ENCODE measurements around the gene FSTL4.

The FSTL4 gene

GRCh38 chr5:133319905-133320520 lies 292.3 kb downstream of the FSTL4 start:
- no peak for DNase-seq (ENCODE audit: low read depth)

- no peak for DNase-seq (ENCODE audit: low read depth)
These were observed 293.1 kb downstream of the FSTL4 start for GRCh38 chr5:133319244-133319643.

- DNase-seq (ENCODE audit: low read depth), result no peak
These were observed 294.8 kb downstream of the FSTL4 start for GRCh38 chr5:133317558-133317957.

GRCh38 chr5:133316346-133317343 lies 295.7 kb downstream of the FSTL4 start:
- no peak for DNase-seq (ENCODE audit: low read depth)

- no peak for DNase-seq (ENCODE audit: low read depth)
These were observed 298.3 kb downstream of the FSTL4 start for GRCh38 chr5:133314086-133314485.

- DNase-seq (ENCODE audit: low read depth), result no peak
These were observed 301.2 kb downstream of the FSTL4 start for GRCh38 chr5:133311176-133311575.

- no peak for DNase-seq (ENCODE audit: low read depth)
These were observed 302.2 kb downstream of the FSTL4 start for GRCh38 chr5:133309984-133310621.

- DNase-seq (ENCODE audit: low read depth), result no peak
These were observed 303.1 kb downstream of the FSTL4 start for GRCh38 chr5:133309166-133309795.

- DNase-seq (ENCODE audit: low read depth), result no peak
These were observed 305.1 kb downstream of the FSTL4 start for GRCh38 chr5:133307275-133307674.

GRCh38 chr5:133304707-133305216 lies 307.6 kb downstream of the FSTL4 start:
- DNase-seq (ENCODE audit: low read depth), result no peak

GRCh38 chr5:133304178-133304577 lies 308.2 kb downstream of the FSTL4 start:
- no peak for DNase-seq (ENCODE audit: low read depth)

GRCh38 chr5:133303298-133303697 lies 309.0 kb downstream of the FSTL4 start:
- no peak for DNase-seq (ENCODE audit: low read depth)

GRCh38 chr5:133299728-133300127 lies 312.6 kb downstream of the FSTL4 start:
- no peak for DNase-seq (ENCODE audit: low read depth)

GRCh38 chr5:133299021-133299420 lies 313.3 kb downstream of the FSTL4 start:
- DNase-seq (ENCODE audit: low read depth), result no peak

GRCh38 chr5:133298447-133298846 lies 313.9 kb downstream of the FSTL4 start:
- DNase-seq (ENCODE audit: low read depth), result no peak

- no peak for DNase-seq (ENCODE audit: low read depth)
These were observed 315.0 kb downstream of the FSTL4 start for GRCh38 chr5:133297293-133297692.

GRCh38 chr5:133296624-133297023 lies 315.7 kb downstream of the FSTL4 start:
- no peak for DNase-seq (ENCODE audit: low read depth)

GRCh38 chr5:133295520-133295919 lies 316.8 kb downstream of the FSTL4 start:
- DNase-seq (ENCODE audit: low read depth), result no peak

- DNase-seq (ENCODE audit: low read depth), result no peak
These were observed 318.0 kb downstream of the FSTL4 start for GRCh38 chr5:133294380-133294779.

- no peak for DNase-seq (ENCODE audit: low read depth)
These were observed 318.4 kb downstream of the FSTL4 start for GRCh38 chr5:133293960-133294359.

- DNase-seq (ENCODE audit: low read depth), result no peak
These were observed 320.0 kb downstream of the FSTL4 start for GRCh38 chr5:133292300-133292699.

- DNase-seq (ENCODE audit: low read depth), result no peak
These were observed 320.8 kb downstream of the FSTL4 start for GRCh38 chr5:133291524-133291923.

Data from stimulated activated CD8-positive, alpha-beta memory T cell treated with anti-CD3 and anti-CD28 coated beads, Interleukin-12 subunit alpha, Interleukin-12 subunit beta, amount 100 ng/mL, for 4 hours (primary cell).